Measurements from ENCODE around the gene PDILT.
"Not testable (repeated sequence)": the region's sequence is repeated elsewhere in the genome, so short reads cannot be mapped to it uniquely, and the experiment has no call there.

PDILT gene

DNA sequence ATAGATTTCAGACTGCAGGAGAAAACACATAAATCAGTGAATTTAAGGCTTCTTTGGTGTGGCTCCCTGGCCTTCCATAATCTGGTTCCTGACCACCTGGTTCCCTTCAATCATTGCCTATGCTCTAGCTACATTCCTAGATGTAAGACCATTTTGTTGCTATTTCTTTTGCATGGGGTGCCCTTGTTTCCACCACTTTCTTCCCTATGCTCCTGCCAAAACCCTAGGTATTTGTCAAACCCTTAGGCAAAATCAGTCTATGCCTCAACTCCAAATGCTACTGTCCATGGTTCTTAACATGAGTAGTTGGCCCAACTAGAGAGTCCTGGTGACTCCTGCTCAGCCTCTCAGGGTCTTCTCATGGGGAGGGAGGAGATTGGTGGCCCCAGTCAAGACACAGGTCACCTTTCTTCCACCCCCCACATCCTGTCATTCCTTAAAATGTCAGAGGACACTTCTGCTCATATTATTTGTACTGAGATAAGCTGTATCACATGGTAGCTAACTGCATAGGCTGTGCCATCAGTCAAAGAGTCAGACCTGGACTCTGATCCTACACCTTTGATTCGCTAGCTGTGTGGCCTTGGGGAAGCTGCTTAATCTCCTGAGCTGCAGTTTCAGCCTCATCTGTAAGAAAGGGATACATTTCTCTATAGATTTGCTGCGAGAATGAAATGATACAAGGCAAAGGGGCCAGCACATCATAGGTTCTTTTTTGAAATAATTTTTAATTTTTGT is 19.8 kb upstream of the PDILT start:
- TF ChIP-seq CTCF (IDR thresholded peaks at IDR 0.05; ENCODE audit: control insufficient read depth, insufficient read depth, low read depth, low read length, missing control alignments), result no peak
- no peak for DNase-seq (ENCODE audit: low read depth)
- H3K4me3 ChIP-seq (ENCODE audit: control insufficient read depth, low read depth, low read length), result no peak overlapping the region

DNA sequence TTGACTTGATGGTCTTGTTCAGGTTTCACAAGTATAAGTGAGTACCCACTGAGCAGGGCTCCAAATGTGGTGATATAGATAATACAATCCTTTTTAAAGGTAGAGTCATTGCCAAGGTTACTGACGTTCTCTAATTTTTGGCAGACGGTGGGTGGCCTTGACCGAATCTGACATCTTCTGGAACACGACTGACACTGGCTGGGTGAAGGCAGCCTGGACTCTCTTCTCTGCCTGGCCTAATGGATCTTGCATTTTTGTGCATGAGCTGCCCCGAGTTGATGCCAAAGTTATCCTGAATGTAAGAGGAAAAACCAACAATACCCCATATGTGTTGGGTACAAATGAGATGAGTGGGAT is 19.2 kb upstream of the PDILT start:
- DNase-seq (ENCODE audit: low read depth); H3K4me3 ChIP-seq (ENCODE audit: control insufficient read depth, low read depth, low read length): not testable (repeated sequence)

GRCh38 chr16:20421748-20422147 is 17.2 kb upstream of the PDILT start:
- not testable (repeated sequence) for DNase-seq (ENCODE audit: low read depth); H3K4me3 ChIP-seq (ENCODE audit: control insufficient read depth, low read depth, low read length)

DNA sequence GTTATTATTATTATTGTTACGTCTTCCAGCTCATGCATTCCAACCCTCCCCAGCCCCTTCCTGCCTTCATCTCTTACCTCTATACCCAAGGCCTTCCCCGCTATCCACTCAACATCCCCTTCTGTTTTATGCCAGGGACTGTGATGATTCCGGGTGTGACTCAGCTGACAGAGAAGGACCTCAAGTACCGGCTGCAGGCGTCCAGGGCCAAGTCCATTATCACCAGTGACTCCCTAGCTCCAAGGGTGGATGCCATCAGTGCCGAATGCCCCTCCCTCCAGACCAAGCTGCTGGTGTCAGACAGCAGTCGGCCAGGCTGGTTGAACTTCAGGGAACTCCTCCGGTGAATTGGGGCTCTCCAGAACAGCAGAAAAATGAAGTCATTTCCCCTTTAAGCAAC is 14.6 kb upstream of the PDILT start:
- not testable (repeated sequence) for DNase-seq (ENCODE audit: low read depth); H3K4me3 ChIP-seq (ENCODE audit: control insufficient read depth, low read depth, low read length)

GRCh38 chr16:20415541-20415940 is 11.0 kb upstream of the PDILT start:
- DNase-seq (ENCODE audit: low read depth), result no peak
- no peak for TF ChIP-seq CTCF (IDR thresholded peaks at IDR 0.05; ENCODE audit: control insufficient read depth, insufficient read depth, low read depth, low read length, missing control alignments)
- no peak overlapping the region for H3K4me3 ChIP-seq (ENCODE audit: control insufficient read depth, low read depth, low read length)

DNA sequence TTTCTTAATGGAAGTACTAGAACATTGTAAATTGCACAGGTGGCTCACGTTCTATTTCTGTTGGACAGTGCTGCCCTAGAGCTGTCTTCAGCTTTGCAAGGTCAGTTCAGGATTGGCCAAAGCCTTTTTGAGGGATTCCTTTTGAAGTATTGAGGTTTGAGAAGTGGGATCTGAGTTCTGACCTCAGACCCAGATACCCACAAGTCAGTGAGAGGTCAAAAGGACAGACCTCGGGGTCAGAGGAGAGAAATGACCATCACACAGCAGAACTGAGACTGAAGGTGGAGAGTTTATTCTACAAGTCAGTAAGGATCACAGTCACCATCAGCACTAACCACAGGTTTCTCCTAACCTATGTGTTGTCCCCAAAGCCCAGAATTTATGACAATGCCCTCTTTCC is 6.5 kb upstream of the PDILT start:
- DNase-seq (ENCODE audit: low read depth), result no peak
- H3K4me3 ChIP-seq (ENCODE audit: control insufficient read depth, low read depth, low read length), result no peak overlapping the region
- no peak for TF ChIP-seq CTCF (IDR thresholded peaks at IDR 0.05; ENCODE audit: control insufficient read depth, insufficient read depth, low read depth, low read length, missing control alignments)

GRCh38 chr16:20410121-20410723 is 5.7 kb upstream of the PDILT start:
- TF ChIP-seq CTCF (IDR thresholded peaks at IDR 0.05; ENCODE audit: control insufficient read depth, insufficient read depth, low read depth, low read length, missing control alignments), result no peak
- no peak overlapping the region for H3K4me3 ChIP-seq (ENCODE audit: control insufficient read depth, low read depth, low read length)
- DNase-seq (ENCODE audit: low read depth), result no peak

- no peak for TF ChIP-seq CTCF (IDR thresholded peaks at IDR 0.05; ENCODE audit: control insufficient read depth, insufficient read depth, low read depth, low read length, missing control alignments)
- DNase-seq (ENCODE audit: low read depth), result no peak
Observed at GRCh38 chr16:20409398-20410120, 5.0 kb upstream of the PDILT start, which contains the start of gene ACSM5. ACSM5 (plus strand) TSS chr16:20409534; CDS start chr16:20411485, 1,951 bp downstream.

More at GRCh38 chr16:20409398-20410120, 5.0 kb upstream of the PDILT start, which contains the start of gene ACSM5:
- H3K4me3 ChIP-seq (ENCODE audit: control insufficient read depth, low read depth, low read length), result no peak within 1 kb of the TSS

All from AG09309 (cell line).